ENCODE results near the gene ATP2A2.

The ATP2A2 gene

DNA sequence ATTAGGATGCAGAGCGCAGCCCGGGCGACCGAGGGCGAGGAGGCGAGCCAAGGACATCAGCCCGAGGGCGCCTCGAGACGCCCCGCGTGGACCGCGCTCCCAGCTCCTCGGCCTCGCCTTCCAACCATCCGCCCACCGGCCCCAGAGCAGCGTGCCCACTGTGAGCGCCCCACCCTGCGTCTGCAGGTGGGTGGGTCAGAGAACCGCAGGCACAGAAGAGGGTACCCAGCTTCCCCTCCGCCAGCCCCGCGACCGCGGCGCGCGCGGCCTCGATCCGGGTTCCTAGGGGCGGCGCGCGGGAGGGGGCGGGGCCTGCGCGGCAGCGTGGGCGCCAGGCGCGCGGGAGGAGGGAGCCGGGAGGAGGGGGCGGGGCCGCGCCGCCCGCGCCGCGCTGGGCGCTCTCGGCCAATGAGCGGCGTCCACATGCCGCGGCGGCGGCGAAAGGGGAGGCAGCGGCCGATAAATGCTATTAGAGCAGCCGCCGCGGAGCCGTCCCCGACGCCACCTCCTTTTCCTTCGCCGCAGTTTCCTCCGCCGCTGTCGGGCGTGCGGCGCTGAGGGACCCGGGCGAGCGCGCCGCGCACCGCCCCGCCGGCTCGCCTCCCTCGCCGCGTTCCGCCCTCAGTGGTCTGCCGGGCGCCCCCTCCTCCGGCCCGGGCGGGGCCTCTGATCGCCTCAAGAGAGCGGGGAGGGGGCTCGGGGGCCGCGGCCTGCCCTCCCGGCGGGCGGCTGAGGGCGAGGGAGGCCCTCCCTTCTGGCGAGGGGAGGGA is at the start of gene ATP2A2:
TSS of gene ATP2A2 (plus strand) at position 469 of the 770 bp plus-strand sequence. CDS start 543 bp downstream, outside the sequence.
- CTCF ChIA-PET: interaction anchor here (0.6 to 1.2 kb wide), 4 partner anchors 57 to 180 kb away, joined by 3 to 4 read pairs (median 4); partner anchors contain the start of gene IFT81
- H3K27ac ChIP-seq: peak within 1 kb of the TSS; percentile 98
- peak; percentile 92 for DNase-seq (ENCODE audit: low spot score)
- POLR2A ChIA-PET (ENCODE audit: low non-redundant PET): interaction anchor here (0.6 to 2.1 kb wide), 8 partner anchors 8 to 70 kb away, joined by 3 to 8 read pairs (median 3); no protein-coding TSS in a partner anchor
- TF ChIP-seq, protein P1, sequence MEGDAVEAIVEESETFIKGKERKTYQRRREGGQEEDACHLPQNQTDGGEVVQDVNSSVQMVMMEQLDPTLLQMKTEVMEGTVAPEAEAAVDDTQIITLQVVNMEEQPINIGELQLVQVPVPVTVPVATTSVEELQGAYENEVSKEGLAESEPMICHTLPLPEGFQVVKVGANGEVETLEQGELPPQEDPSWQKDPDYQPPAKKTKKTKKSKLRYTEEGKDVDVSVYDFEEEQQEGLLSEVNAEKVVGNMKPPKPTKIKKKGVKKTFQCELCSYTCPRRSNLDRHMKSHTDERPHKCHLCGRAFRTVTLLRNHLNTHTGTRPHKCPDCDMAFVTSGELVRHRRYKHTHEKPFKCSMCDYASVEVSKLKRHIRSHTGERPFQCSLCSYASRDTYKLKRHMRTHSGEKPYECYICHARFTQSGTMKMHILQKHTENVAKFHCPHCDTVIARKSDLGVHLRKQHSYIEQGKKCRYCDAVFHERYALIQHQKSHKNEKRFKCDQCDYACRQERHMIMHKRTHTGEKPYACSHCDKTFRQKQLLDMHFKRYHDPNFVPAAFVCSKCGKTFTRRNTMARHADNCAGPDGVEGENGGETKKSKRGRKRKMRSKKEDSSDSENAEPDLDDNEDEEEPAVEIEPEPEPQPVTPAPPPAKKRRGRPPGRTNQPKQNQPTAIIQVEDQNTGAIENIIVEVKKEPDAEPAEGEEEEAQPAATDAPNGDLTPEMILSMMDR (conservative IDR thresholded peaks at IDR 0.05; ENCODE audit: low read depth): no peak

DNA sequence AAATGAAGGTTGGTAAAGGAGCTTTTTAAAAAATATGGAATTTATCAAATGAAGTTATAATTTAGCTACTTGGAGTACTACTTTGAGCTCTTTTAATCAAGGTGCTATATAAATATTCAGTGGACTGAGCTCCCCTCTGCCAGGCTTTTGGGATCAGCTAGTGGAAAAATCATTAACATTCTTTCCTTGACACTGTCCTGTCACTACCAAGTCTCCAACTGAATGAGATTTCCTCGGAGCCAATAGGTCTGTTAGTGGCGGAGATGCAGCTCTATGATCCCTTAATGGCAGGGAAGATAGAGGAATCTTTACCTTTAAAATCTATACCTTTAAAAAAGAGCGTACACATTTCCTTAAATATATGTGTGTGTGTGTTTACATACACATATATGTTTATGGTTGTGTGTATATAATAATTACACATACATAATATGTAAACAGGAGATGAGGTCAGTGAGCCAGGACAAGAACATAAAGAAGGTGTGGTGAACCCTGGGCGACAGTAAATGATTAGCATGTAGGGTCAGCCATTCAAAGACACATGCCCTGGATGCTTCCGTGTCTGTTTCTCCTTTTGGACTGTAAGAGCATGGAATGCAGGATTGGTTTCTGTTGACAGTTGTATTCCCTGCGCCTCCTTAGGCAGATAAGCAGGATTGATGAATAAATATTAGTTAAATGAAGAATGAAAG is 47.7 kb upstream of the ATP2A2 start:
- H3K27ac ChIP-seq: no peak overlapping the region
- ChIA-PET POLR2A (ENCODE audit: low non-redundant PET) (interaction anchor here (0.8 kb wide), 1 partner anchor 64 kb away, joined by 6 read pairs; no protein-coding TSS in a partner anchor), CTCF (interaction anchor here (0.6 kb wide), 1 partner anchor 25 kb away, joined by 3 read pairs; no protein-coding TSS in a partner anchor)
- DNase-seq (ENCODE audit: low spot score): no peak
- TF ChIP-seq, protein P1 (conservative IDR thresholded peaks at IDR 0.05; ENCODE audit: low read depth): no peak

DNA sequence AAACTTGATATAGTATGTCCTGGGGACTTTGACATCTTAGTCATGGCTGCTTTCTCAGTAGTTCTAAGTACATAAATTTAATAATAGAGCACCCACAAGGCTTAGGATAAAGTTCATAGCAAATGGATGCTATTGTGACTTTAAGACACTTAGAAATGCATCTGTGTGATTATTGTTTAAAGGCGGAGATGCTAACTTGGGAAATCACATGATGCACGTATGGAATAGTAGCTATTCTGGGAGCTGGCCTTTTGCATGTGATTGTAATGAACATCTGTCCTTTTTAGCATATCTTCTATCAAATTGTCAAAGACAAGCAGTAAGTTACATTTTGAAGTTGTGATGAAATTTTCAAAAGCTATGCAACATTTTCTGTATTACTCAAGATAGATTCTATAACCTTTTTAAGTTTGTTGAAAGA is 46.7 kb upstream of the ATP2A2 start:
- H3K27ac ChIP-seq: no peak overlapping the region
- DNase-seq (ENCODE audit: low spot score): no peak
- TF ChIP-seq, protein P1 (conservative IDR thresholded peaks at IDR 0.05; ENCODE audit: low read depth): no peak
- ChIA-PET POLR2A (ENCODE audit: low non-redundant PET) (no interaction called here), CTCF (no interaction called here)

DNA sequence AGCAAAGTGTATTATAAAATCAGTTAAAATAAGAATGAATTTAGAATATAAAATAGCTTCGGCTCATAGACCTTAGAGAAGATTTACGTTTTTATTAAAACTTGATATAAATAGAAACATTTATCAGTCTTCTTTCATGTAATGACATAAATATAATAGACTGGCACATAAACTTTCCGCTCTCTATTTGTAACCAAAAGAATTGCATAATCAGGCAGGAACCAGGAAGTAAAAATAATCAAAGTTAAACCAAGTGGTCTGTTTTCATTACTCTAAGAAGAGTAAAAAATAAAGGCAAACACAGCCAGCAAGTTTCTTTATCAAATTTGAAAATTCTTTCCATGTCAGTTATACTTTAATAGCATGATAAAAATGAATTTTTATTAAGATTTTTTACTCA is 46.3 kb upstream of the ATP2A2 start:
- POLR2A ChIA-PET (ENCODE audit: low non-redundant PET): no interaction called here
- DNase-seq (ENCODE audit: low spot score): no peak
- CTCF ChIA-PET: interaction anchor here (0.6 kb wide), 1 partner anchor 1358 kb away, joined by 4 read pairs; no protein-coding TSS in a partner anchor
- TF ChIP-seq, protein P1 (conservative IDR thresholded peaks at IDR 0.05; ENCODE audit: low read depth): no peak
- no peak overlapping the region for H3K27ac ChIP-seq

DNA sequence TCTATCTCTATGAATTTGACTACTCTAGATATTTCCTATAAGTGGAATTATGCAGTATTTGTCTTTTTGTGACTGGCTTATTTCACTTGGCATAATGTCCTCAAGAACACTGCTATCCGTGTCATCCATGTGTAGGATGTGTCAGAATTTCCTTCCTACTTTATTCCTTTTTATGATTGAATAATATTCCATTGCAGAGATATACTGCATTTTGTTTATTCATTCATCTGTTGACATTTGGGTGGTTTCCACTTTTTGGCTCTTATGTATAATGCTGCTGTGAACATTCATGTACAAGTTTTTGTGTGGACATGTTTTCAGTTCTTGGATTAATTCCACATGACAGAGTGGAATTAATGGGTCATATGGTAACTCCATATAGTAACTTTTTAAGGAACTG is 45.7 kb upstream of the ATP2A2 start:
- TF ChIP-seq, protein P1 (conservative IDR thresholded peaks at IDR 0.05; ENCODE audit: low read depth): no peak
- no peak overlapping the region for H3K27ac ChIP-seq
- POLR2A ChIA-PET (ENCODE audit: low non-redundant PET): no interaction called here
- CTCF ChIA-PET: no interaction called here
- DNase-seq (ENCODE audit: low spot score): no peak

DNA sequence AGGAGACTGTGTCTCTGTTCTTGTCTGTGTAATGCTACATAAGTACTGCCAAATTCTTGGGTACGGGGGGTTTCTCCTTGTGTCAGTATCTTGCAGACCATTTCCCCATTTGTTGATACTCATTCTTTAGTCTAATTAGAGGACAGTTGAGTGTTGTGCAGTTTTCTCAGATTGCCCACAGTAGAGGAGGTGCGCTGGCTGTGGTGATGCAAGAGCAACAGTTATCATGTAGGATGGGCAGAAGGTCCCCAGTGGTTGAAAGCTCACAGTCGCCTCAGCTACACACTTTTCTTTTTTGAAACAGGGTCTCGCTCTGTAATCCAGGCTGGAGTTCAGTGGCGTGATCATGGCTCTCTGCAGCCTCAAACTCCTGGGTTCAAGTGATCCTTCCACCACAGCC is 37.8 kb upstream of the ATP2A2 start:
- POLR2A ChIA-PET (ENCODE audit: low non-redundant PET): no interaction called here
- no peak for DNase-seq (ENCODE audit: low spot score)
- TF ChIP-seq, protein P1 (conservative IDR thresholded peaks at IDR 0.05; ENCODE audit: low read depth): no peak
- no peak overlapping the region for H3K27ac ChIP-seq
- CTCF ChIA-PET: interaction anchor here (0.6 kb wide), 1 partner anchor 155 kb away, joined by 4 read pairs; no protein-coding TSS in a partner anchor

Data from RWPE1 (cell line).